HEK293T (cell line): ENCODE data around the gene BCAP31.
"Not testable (repeated sequence)": the region's sequence is repeated elsewhere in the genome, so short reads cannot be mapped to it uniquely, and the experiment has no call there.

Experiments
- CTCF ChIA-PET: fragments of 350-600 bp; formaldehyde crosslinking; extraction: SDS; loops from one replicate; lab custom pipeline; 2021; ENCODE audit warnings: antibody characterized with exemption, inconsistent platforms; lab: Yijun Ruan, JAX
- POLR2A ChIA-PET: fragments of 350-600 bp; formaldehyde crosslinking; extraction: SDS; loops from one replicate; lab custom pipeline; 2020; ENCODE audit warnings: antibody characterized with exemption, inconsistent platforms; lab: Yijun Ruan, JAX
- DNase-seq: peaks from one replicate; pipeline ENCODE4 v3.0.0; 2012; ENCODE audit warnings: mixed read lengths; ENCODE audit errors: extremely low spot score
- ARNT ChIP-seq: fragments of 450-650 bp; IDR thresholded peaks from 2 replicates; pipeline ENCODE4 v1.6.1; 2017; ENCODE audit warnings: mild to moderate bottlenecking
- BHLHE40 ChIP-seq: fragments of 450-650 bp; IDR thresholded peaks from 2 replicates; pipeline ENCODE4 v1.6.1; 2016; ENCODE audit warnings: mild to moderate bottlenecking, moderate library complexity, borderline replicate concordance
- CTBP1 ChIP-seq: fragments of 450-650 bp; IDR thresholded peaks from 2 replicates; pipeline ENCODE4 v1.6.1; 2016; ENCODE audit warnings: borderline replicate concordance
- ELF4 ChIP-seq: fragments of 450-650 bp; IDR thresholded peaks from 2 replicates; pipeline ENCODE4 v1.6.1; 2017; ENCODE audit warnings: antibody characterized with exemption
- FOXA1 ChIP-seq: fragments of 450-650 bp; IDR thresholded peaks from 2 replicates; pipeline ENCODE4 v1.6.1; 2016; ENCODE audit warnings: mild to moderate bottlenecking
- FOXK2 ChIP-seq: fragments of 450-650 bp; IDR thresholded peaks from 2 replicates; pipeline ENCODE4 v1.6.1; 2016; ENCODE audit warnings: mild to moderate bottlenecking
- FOXM1 ChIP-seq: fragments of 450-650 bp; IDR thresholded peaks from 2 replicates; pipeline ENCODE4 v1.6.1; 2017; ENCODE audit warnings: mild to moderate bottlenecking, borderline replicate concordance
- HDGF ChIP-seq: fragments of 450-650 bp; IDR thresholded peaks from 2 replicates; pipeline ENCODE4 v1.6.1; 2017; ENCODE audit warnings: antibody characterized with exemption, borderline replicate concordance
- L3MBTL2 ChIP-seq: fragments of 450-650 bp; conservative IDR thresholded peaks from 2 replicates; pipeline ENCODE4 v1.6.1; 2016; ENCODE audit warnings: mild to moderate bottlenecking
- LEF1 ChIP-seq: fragments of 450-650 bp; IDR thresholded peaks from 2 replicates; pipeline ENCODE4 v1.6.1; 2017; ENCODE audit warnings: mild to moderate bottlenecking, borderline replicate concordance
- NFRKB ChIP-seq: fragments of 450-650 bp; IDR thresholded peaks from 2 replicates; pipeline ENCODE4 v1.6.1; 2016; ENCODE audit warnings: mild to moderate bottlenecking, moderate library complexity
- PKNOX1 ChIP-seq: fragments of 450-650 bp; IDR thresholded peaks from 2 replicates; pipeline ENCODE4 v1.6.1; 2016
- SP1 ChIP-seq: fragments of 450-650 bp; IDR thresholded peaks from 2 replicates; pipeline ENCODE4 v1.6.1; 2017
- SUZ12 ChIP-seq: fragments of 450-650 bp; IDR thresholded peaks from 2 replicates; pipeline ENCODE4 v1.6.1; 2016; ENCODE audit warnings: mild to moderate bottlenecking
- TARDBP ChIP-seq: fragments of 450-650 bp; IDR thresholded peaks from 2 replicates; pipeline ENCODE4 v1.6.1; 2016
- ZNF384 ChIP-seq: fragments of 450-650 bp; IDR thresholded peaks from 2 replicates; pipeline ENCODE4 v1.6.1; 2016

Gene BCAP31

GRCh38 chrX:153733651-153734240, 9.6 kb upstream of the BCAP31 start:
- CTCF ChIA-PET = no interaction called here
- POLR2A ChIA-PET = no interaction called here
- TF ChIP-seq NFRKB = no peak
- no peak for TF ChIP-seq PKNOX1
- TF ChIP-seq SUZ12 = no peak
- TF ChIP-seq CTBP1 = no peak
- DNase-seq = no peak

GRCh38 chrX:153732401-153732800, 8.2 kb upstream of the BCAP31 start:
- CTCF ChIA-PET = interaction anchor here (0.6 kb wide), 1 partner anchor 35 kb away, joined by 3 read pairs; no protein-coding TSS in a partner anchor
- POLR2A ChIA-PET = no interaction called here

GRCh38 chrX:153731845-153732215, 7.6 kb upstream of the BCAP31 start:
- POLR2A ChIA-PET = no interaction called here
- DNase-seq = no peak
- CTCF ChIA-PET = no interaction called here
- TF ChIP-seq BHLHE40 (no peak), CTBP1 (no peak), SP1 (no peak), NFRKB (no peak), ZNF384 (no peak), PKNOX1 (no peak), L3MBTL2 (no peak), FOXK2 (no peak), SUZ12 (no peak), LEF1 (no peak), FOXM1 (no peak), TARDBP (no peak), ARNT (no peak), ELF4 (no peak), HDGF (no peak)

More at GRCh38 chrX:153732401-153732800, 8.2 kb upstream of the BCAP31 start:
- DNase-seq = no peak
- no peak for TF ChIP-seq ZNF384
- no peak for TF ChIP-seq BHLHE40
- TF ChIP-seq ARNT = no peak
- TF ChIP-seq ELF4 = no peak
- TF ChIP-seq LEF1 = no peak
- no peak for TF ChIP-seq SUZ12
- TF ChIP-seq FOXA1 = no peak

- ChIA-PET CTCF (no interaction called here), POLR2A (no interaction called here)
- TF ChIP-seq SUZ12 = no peak
- TF ChIP-seq SP1 = no peak
- TF ChIP-seq CTBP1 = no peak
- no peak for TF ChIP-seq PKNOX1
- no peak for TF ChIP-seq FOXM1
- TF ChIP-seq L3MBTL2 = no peak
- no peak for TF ChIP-seq HDGF
- TF ChIP-seq ELF4 = no peak
- TF ChIP-seq BHLHE40 = no peak
- no peak for TF ChIP-seq TARDBP
- TF ChIP-seq LEF1 = no peak
- TF ChIP-seq ZNF384 = no peak
- no peak for TF ChIP-seq NFRKB
- DNase-seq = no peak
Measured at GRCh38 chrX:153731117-153731844, 7.1 kb upstream of the BCAP31 start.

GRCh38 chrX:153730115-153730514, 5.9 kb upstream of the BCAP31 start:
- CTCF ChIA-PET, DNase-seq, POLR2A ChIA-PET: not testable (repeated sequence)

GRCh38 chrX:153728951-153729631, 4.9 kb upstream of the BCAP31 start:
- CTCF ChIA-PET = no interaction called here
- no peak for DNase-seq
- TF ChIP-seq TARDBP = no peak
- no peak for TF ChIP-seq SP1
- TF ChIP-seq NFRKB = no peak
- no peak for TF ChIP-seq PKNOX1
- no peak for TF ChIP-seq ELF4
- no peak for TF ChIP-seq BHLHE40
- no peak for TF ChIP-seq FOXK2
- no peak for TF ChIP-seq CTBP1
- TF ChIP-seq ARNT = no peak
- no peak for TF ChIP-seq L3MBTL2
- TF ChIP-seq LEF1 = no peak
- TF ChIP-seq HDGF = no peak
- TF ChIP-seq FOXA1 = no peak
- POLR2A ChIA-PET = no interaction called here
